HCT116 (cell line): Measurements from ENCODE around the gene FBXL17. TPM values are rescaled to one million over a fixed set of nuclear protein-coding genes. Genes with fewer than 3 reads are reported as not detected.

Source experiments
- ATAC-seq: fragments of 200-7000 bp; cut with Tn5 transposase; 2 replicates; pipeline ENCODE4 v1.9.1; 2020; ENCODE audit warnings: mild to moderate bottlenecking, moderate library complexity
- BruUV-seq: library from RNA; stranded (reverse); fragments of 400-500 nt; replicated peaks from 2 replicates; lab custom pipeline; 2021; lab: Mats Ljungman, UMichigan
- CTCF ChIA-PET: fragments of 300-600 bp; sonication (Branson Sonifier 250); formaldehyde crosslinking; loops from one replicate; lab custom pipeline; 2021; ENCODE audit warnings: antibody characterized with exemption; lab: Charles Lee
- POLR2A ChIA-PET: fragments of 300-600, 350-600 bp; sonication (Branson Sonifier 250); formaldehyde crosslinking; loops from one replicate; lab custom pipeline; 2021; ENCODE audit warnings: antibody characterized with exemption; lab: Charles Lee
- RAD21 ChIA-PET, 2 experiments: fragments of 300-600 bp; sonication (Branson Sonifier 250); formaldehyde crosslinking; loops; one replicate each; lab custom pipeline; 2023; ENCODE audit warnings: low total read pairs in 2 of 2; ENCODE audit not compliant: uncharacterized antibody in 2 of 2, unreplicated experiment in 2 of 2, low non-redundant PET in 1 of 2; lab: Charles Lee
- DNase-seq: peaks from one replicate; pipeline ENCODE4 v3.0.0-alpha.2; 2010; ENCODE audit warnings: low read depth, low spot score
- H2AFZ ChIP-seq: fragments of 200-600 bp; shearing (Covaris generic), sonication (generic); 2 replicates; pipeline ENCODE4 v1.6.1; 2017; ENCODE audit warnings: low read depth, mixed run types, mixed read lengths, antibody characterized with exemption, low read length; ENCODE audit not compliant: poor library complexity, severe bottlenecking
- H3K27ac ChIP-seq: 2 replicates; pipeline ENCODE4 v1.5.1; 2012; ENCODE audit warnings: low read depth, low read length
- H3K27me3 ChIP-seq: fragments of 200-600 bp; sonication (generic); 2 replicates; pipeline ENCODE4 v1.6.1; 2016; ENCODE audit warnings: mixed run types, low read length, mixed read lengths; ENCODE audit not compliant: insufficient read depth
- H3K36me3 ChIP-seq, 2 experiments: fragments of 200-500 bp in 1 of 2; fragments of 200-600 bp in 1 of 2; sonication (Bioruptor generic) in 1 of 2; sonication (generic) in 1 of 2; 2 replicates each; pipeline versions ENCODE4 v1.5.1 to v1.6.1; 2014 to 2016; ENCODE audit warnings: low read length in 2 of 2, inconsistent platforms in 1 of 2, mixed read lengths in 1 of 2, mixed run types in 1 of 2; ENCODE audit not compliant: insufficient read depth in 2 of 2, control insufficient read depth in 1 of 2
- H3K4me1 ChIP-seq, 2 experiments: fragments of 200-600 bp in 1 of 2; sonication (generic) in 1 of 2; 2 replicates each; pipeline versions ENCODE4 v1.5.1 to v1.6.1; 2012 to 2017; ENCODE audit warnings: low read length in 2 of 2, inconsistent platforms in 1 of 2, mild to moderate bottlenecking in 1 of 2, mixed read lengths in 1 of 2, mixed run types in 1 of 2, moderate library complexity in 1 of 2; ENCODE audit not compliant: insufficient read depth in 2 of 2, control insufficient read depth in 1 of 2
- H3K4me2 ChIP-seq: fragments of 200-600 bp; sonication (generic); 2 replicates; pipeline ENCODE4 v1.6.1; 2017; ENCODE audit warnings: mixed run types, low read length, mixed read lengths
- H3K4me3 ChIP-seq, 2 experiments: fragments of 200-600 bp in 1 of 2; sonication (generic) in 1 of 2; replicated peaks in 1 of 2; 2 replicates each; pipeline ENCODE4 v1.5.1; 2011 to 2016; ENCODE audit warnings: low read length in 2 of 2, control low read depth in 1 of 2, low read depth in 1 of 2, mild to moderate bottlenecking in 1 of 2, mixed read lengths in 1 of 2, mixed run types in 1 of 2
- H3K79me2 ChIP-seq: fragments of 200-600 bp; sonication (generic); 2 replicates; pipeline ENCODE4 v1.6.1; 2017; ENCODE audit warnings: mild to moderate bottlenecking, mixed run types, low read length, moderate library complexity, mixed read lengths; ENCODE audit not compliant: insufficient read depth
- H3K9ac ChIP-seq: fragments of 200-600 bp; sonication (generic); 2 replicates; pipeline ENCODE4 v1.6.1; 2016; ENCODE audit warnings: low read length, mixed read lengths
- H3K9me2 ChIP-seq: fragments of 200-600 bp; sonication (generic), shearing (Covaris generic); 2 replicates; pipeline ENCODE4 v1.6.1; 2017; ENCODE audit warnings: mixed run types, mild to moderate bottlenecking, moderate library complexity; ENCODE audit not compliant: insufficient read depth
- H3K9me3 ChIP-seq, 2 experiments: fragments of 200-500 bp in 1 of 2; fragments of 200-600 bp in 1 of 2; sonication (Bioruptor generic) in 1 of 2; sonication (generic) in 1 of 2; 2 replicates each; pipeline ENCODE4 v1.6.1; 2014 to 2017; ENCODE audit warnings: low read length in 2 of 2, mixed read lengths in 2 of 2, inconsistent platforms in 1 of 2, low read depth in 1 of 2, mild to moderate bottlenecking in 1 of 2, mixed run types in 1 of 2, moderate library complexity in 1 of 2; ENCODE audit not compliant: control insufficient read depth in 1 of 2, insufficient read depth in 1 of 2
- H4K20me1 ChIP-seq: fragments of 200-600 bp; sonication (generic), shearing (Covaris generic); 2 replicates; pipeline ENCODE4 v1.6.1; 2017; ENCODE audit warnings: mixed run types, mild to moderate bottlenecking, moderate library complexity; ENCODE audit not compliant: insufficient read depth
- ATF3 ChIP-seq: IDR thresholded peaks from 2 replicates; pipeline ENCODE4 v1.6.1; 2012
- CBX3 ChIP-seq: IDR thresholded peaks from 2 replicates; pipeline ENCODE4 v1.6.1; 2012; ENCODE audit warnings: low read depth
- CTCF ChIP-seq, 3 experiments: fragments of 200-600 bp in 1 of 3; sonication (generic) in 1 of 3; IDR thresholded peaks in 2 of 3; conservative IDR thresholded peaks in 1 of 3; 2 replicates each; pipeline ENCODE4 v1.5.1; 2012 to 2017; ENCODE audit warnings: low read depth in 2 of 3, low read length in 2 of 3, antibody characterized with exemption in 1 of 3, borderline replicate concordance in 1 of 3, control low read depth in 1 of 3, mild to moderate bottlenecking in 1 of 3, mixed read lengths in 1 of 3, mixed run types in 1 of 3, moderate library complexity in 1 of 3; ENCODE audit not compliant: insufficient read depth in 1 of 3
- EGR1 ChIP-seq: IDR thresholded peaks from 2 replicates; pipeline ENCODE4 v1.6.1; 2012; ENCODE audit warnings: low read depth
- ELF1 ChIP-seq: IDR thresholded peaks from 2 replicates; pipeline ENCODE4 v1.6.1; 2012; ENCODE audit warnings: low read depth, borderline replicate concordance
- EZH2 ChIP-seq: fragments of 200-600 bp; sonication (generic); IDR thresholded peaks from 2 replicates; pipeline ENCODE4 v1.6.1; 2017; ENCODE audit warnings: antibody characterized with exemption, mixed run types
- EZH2phosphoT487 ChIP-seq: fragments of 200-600 bp; IDR thresholded peaks from 2 replicates; pipeline ENCODE4 v1.6.1; 2018; ENCODE audit warnings: antibody characterized with exemption, borderline replicate concordance
- FOSL1 ChIP-seq: IDR thresholded peaks from 2 replicates; pipeline ENCODE4 v1.6.1; 2012; ENCODE audit warnings: low read depth
- JUND ChIP-seq: IDR thresholded peaks from 2 replicates; pipeline ENCODE4 v1.6.1; 2012
- MAX ChIP-seq: IDR thresholded peaks from 2 replicates; pipeline ENCODE4 v1.6.1; 2012
- POLR2A ChIP-seq: IDR thresholded peaks from 2 replicates; pipeline ENCODE4 v1.7.0; 2011; ENCODE audit warnings: borderline replicate concordance; ENCODE audit not compliant: insufficient read depth, insufficient read length; ENCODE audit errors: extremely low read depth
- RAD21 ChIP-seq: IDR thresholded peaks from 2 replicates; pipeline ENCODE4 v1.6.1; 2012; ENCODE audit warnings: low read depth, mild to moderate bottlenecking
- SIN3A ChIP-seq: IDR thresholded peaks from 2 replicates; pipeline ENCODE4 v1.6.1; 2012; ENCODE audit warnings: low read depth
- SP1 ChIP-seq: IDR thresholded peaks from 2 replicates; pipeline ENCODE4 v1.6.1; 2012; ENCODE audit warnings: low read depth
- SRF ChIP-seq: IDR thresholded peaks from 2 replicates; pipeline ENCODE4 v1.6.1; 2012; ENCODE audit warnings: low read depth
- TCF7L2 ChIP-seq: IDR thresholded peaks from 2 replicates; pipeline ENCODE4 v1.7.0; 2011; ENCODE audit warnings: borderline replicate concordance, inconsistent platforms; ENCODE audit not compliant: insufficient read depth, insufficient read length; ENCODE audit errors: extremely low read depth
- YY1 ChIP-seq: IDR thresholded peaks from 2 replicates; pipeline ENCODE4 v1.6.1; 2011; ENCODE audit warnings: low read length, low read depth, moderate library complexity, mild to moderate bottlenecking; ENCODE audit not compliant: insufficient replicate concordance; ENCODE audit errors: extremely low read depth
- ZBTB33 ChIP-seq: IDR thresholded peaks from 2 replicates; pipeline ENCODE4 v1.6.1; 2011; ENCODE audit warnings: mild to moderate bottlenecking, low read length, moderate library complexity; ENCODE audit not compliant: insufficient replicate concordance; ENCODE audit errors: extremely low read depth
- ZFX ChIP-seq: fragments of 450-650 bp; IDR thresholded peaks from 2 replicates; pipeline ENCODE4 v1.6.1; 2017
- ZNF274 ChIP-seq: fragments of 200-500 bp; sonication (Bioruptor generic); IDR thresholded peaks from 2 replicates; pipeline ENCODE4 v1.6.1; 2014; ENCODE audit warnings: mild to moderate bottlenecking, low read depth, low read length, inconsistent platforms
- intact Hi-C: fragments of 100-400 bp; cut with micrococcal nuclease; formaldehyde crosslinking; loops from 2 replicates; pipeline ENCODE4 v1.10.0; 2022
- total RNA-seq: library from RNA; stranded (reverse); gene quantifications from one replicate; pipeline ENCODE4 v1.2.1, GENCODE V29; 2021; ENCODE audit not compliant: unreplicated experiment

FBXL17 gene
- total RNA-seq, 1 experiment from 2014 or later: 9.4 TPM

GRCh38 chr5:107871023-107871422, 510.9 kb downstream of the FBXL17 start:
- no peaks in the 10 kb centered on the region for H3K27me3 ChIP-seq
- ATAC-seq (no peak), DNase-seq (no peak)
- no peak overlapping the region for H3K4me3 ChIP-seq
- no peaks in the 10 kb centered on the region for H4K20me1 ChIP-seq
- no peak overlapping the region for H3K4me2 ChIP-seq
- H3K9ac ChIP-seq: no peak overlapping the region
- ChIA-PET RAD21 (no interaction called here), CTCF (no interaction called here), POLR2A (no interaction called here)
- H3K9me2 ChIP-seq: no peaks in the 10 kb centered on the region
- no peak overlapping the region for H2AFZ ChIP-seq
- H3K79me2 ChIP-seq: no peaks in the 10 kb centered on the region
- H3K4me1 ChIP-seq: peaks cover 16 to 30% of the 10 kb centered on the region in 2 experiments
- no TSS peak for BruUV-seq
- TF ChIP-seq RAD21 (no peak), CBX3 (no peak), ZNF274 (no peak), SIN3A (no peak), ZBTB33 (no peak), ZFX (no peak), FOSL1 (no peak), JUND (no peak), EZH2phosphoT487 (no peak), EZH2 (no peak), SP1 (no peak), SRF (no peak), ELF1 (no peak), TCF7L2 (no peak), MAX (no peak), POLR2A (no peak), ATF3 (no peak), CTCF (IDR thresholded peaks at IDR 0.05 in 2 of 3, conservative IDR thresholded peaks at IDR 0.05 in 1 of 3; ENCODE audit: borderline replicate concordance in 1 of 3, insufficient read depth in 1 of 3, low read depth in 2 of 3, low read length in 2 of 3) (no peak), EGR1 (no peak), YY1 (no peak)
- no peaks in the 10 kb centered on the region for H3K9me3 ChIP-seq
- intact Hi-C loops: no loop called here
- no peaks in the 10 kb centered on the region for H3K36me3 ChIP-seq
- no peak overlapping the region for H3K27ac ChIP-seq
